HuH-7.5 (cell line): ENCODE data around the gene ACVR1B.

Source experiments
- DNase-seq: peaks from one replicate; pipeline ENCODE4 v3.0.0; 2011; ENCODE audit warnings: low spot score

ACVR1B gene

DNA sequence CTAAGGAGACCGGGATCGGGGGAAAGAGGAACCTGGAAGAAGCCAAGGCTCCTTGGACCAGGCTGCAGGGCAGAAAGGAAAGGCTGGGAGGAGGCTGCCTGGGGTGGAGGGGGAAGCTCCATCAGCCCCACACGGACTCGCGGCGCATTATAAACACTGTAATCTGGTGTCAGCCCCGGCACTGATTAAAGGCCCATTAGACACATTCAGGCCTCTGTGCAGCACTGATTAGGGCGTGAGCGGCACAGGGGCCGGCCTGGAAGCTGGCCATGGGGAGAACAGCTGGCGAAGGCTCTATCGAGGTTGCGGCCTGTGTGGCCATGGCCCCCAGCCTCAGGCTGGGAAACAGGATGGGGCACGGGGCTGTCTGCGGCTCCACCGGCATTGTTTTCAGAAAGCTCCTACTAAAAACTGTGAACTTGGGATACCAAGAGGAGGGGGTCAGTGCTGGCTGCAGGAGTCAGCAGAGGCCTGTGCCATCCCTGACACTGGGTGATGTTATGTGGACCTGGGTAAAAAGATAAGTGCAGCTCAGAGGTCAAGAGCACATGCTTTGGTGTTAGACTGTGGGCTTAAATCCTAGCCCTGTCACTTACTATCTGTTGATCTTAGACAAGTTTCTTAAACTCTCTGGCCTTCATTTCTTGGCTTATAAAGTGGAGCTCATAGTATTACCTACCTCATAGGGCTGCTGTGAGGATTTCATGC lies 33.6 kb upstream of the ACVR1B start:
- no peak for DNase-seq

DNA sequence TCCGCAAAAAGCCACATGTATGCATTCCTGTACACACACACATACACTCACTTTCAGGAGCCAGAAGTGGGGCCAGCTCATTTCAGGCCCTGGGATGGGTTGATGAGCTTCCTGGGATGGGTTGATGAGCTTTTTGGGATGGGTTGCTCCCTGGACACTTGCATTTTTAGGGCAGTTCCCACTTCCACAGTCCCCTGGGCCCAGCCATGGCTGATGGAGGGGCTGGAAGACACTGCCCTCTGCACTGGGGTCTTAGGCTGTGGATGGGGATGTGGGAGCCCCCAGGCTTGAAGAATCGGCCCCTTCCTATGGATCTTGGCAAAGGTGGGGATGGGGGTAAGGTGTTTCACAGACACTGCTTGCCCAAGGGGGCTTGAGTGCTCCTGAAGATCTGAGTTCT lies 31.5 kb upstream of the ACVR1B start:
- DNase-seq = no peak

DNA sequence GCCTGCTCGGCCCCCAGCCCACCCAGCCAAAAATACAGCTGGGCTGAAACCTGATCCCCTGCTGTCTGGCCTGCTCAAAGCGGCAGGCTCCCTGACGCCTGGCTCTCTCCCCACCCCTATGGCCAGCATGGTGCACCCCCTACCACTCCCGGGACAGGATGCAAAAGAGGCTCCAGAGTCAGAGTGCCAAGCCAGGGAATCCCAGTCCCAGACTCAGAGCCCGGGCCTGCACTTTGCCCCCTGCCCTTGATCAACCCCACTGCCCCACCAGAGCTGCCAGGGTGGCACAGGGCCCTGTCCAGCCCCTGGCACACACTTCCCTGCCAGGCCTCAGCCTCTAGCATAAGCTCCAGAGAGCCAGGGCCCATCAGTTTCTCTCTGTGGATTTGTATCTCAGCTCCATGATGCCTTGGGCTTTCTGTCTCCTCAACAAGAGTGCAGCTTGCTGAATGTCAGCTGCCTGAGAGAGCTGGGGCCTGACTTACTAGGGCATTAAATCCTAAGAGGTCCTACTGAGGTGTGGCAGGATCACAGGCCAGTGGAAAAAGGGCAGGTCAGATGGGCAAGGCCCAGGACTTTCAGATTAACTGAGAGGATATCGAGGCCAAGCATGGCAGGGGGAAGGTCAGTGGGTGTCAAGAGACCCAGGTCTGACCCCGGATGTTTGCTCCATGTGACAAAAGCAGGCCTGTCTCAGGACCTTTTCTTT lies 30.3 kb upstream of the ACVR1B start:
- no peak for DNase-seq

DNA sequence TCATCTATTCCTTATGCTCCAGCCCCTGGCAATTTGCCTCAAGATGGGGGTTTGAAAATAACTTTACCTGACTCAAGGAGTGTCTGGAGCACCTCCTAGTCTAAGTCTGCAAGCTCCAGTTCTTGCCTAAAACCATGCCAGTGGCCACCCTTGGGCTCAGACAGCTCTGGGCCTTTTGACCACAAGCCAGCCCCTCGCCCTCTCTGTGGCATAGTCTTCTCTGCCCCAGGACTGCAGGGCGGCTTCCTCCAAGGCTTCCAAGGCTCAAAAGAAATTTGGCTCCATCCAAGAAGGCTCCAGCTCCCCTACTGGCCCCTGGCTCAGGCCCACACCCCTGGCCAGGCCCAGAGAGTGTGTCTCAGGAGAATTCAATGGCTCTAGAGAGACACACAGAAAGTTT lies 29.4 kb upstream of the ACVR1B start:
- no peak for DNase-seq

DNA sequence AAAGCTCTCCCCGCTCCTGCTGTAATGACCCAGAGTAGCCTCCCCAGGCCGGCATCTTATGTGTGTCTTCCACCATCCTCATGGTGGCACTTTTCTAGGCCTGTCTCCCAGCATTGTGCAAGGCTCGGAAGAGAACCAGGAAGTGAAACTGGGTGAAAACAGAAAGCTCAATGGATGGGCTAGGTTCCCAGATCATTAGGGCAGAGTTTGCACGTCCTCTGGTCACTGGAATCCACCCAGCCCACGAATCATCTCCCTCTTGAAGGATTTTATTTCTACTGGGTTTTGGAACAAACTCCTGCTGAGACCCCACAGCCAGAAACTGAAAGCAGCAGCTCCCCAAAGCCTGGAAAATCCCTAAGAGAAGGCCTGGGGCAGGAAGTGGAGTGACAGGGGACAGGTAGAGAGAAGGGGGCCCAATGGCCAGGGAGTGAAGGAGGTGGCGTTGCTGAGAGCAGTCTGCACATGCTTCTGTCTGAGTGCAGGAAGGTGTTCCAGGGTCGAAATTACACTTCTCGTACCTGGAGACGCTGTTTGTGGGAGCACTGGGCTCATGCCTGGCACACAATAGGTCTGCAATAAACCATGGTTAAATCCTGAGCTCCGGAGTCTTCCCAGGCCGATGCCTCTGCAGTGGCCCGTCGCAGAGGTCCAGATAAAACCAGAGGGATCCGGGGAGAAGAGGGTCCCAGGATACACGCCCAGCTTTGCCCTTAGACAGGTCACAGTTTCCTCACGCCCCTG lies 28.6 kb upstream of the ACVR1B start:
- no peak for DNase-seq

DNA sequence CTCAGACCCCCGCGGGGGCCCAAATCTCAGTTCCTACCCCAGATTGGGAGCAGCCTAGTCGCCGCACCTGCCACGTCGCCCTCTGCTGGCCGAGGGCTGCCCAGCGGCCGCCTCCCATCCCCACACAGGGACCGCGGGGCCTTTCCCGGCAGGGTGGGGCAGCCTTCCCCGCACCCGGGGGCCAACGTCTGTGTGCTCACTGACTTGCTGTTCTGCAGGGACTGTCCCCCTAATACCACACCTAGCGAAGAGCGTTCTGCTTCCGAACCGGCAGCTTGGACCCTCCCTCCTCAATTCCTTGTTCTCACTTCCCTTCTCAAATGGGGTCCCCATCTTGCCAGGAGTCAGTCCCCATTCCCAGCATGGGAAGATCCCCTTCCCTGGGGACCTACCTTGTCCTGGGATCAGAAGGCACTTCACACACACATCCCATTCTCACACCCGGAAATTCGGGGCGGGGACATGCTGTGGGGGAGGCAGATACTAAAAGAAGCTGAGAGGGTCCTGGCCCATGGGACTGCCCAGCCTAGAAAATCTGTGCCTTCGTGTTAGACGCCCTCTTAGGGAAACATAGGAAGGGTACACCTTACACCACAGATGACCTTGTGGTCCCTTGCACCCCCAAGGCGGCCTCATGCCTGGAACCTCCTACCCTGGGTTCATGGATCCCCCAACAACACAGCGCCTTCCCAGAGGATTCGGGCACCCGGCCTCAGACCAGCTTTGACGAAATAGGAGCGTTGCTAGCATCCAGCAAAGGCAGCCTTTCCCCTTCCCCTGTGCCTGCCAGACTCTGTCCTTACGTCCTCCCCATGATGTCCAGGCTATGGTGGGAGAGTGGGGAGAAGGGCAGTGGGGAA lies 27.8 kb upstream of the ACVR1B start:
- DNase-seq = peak; percentile 51

DNA sequence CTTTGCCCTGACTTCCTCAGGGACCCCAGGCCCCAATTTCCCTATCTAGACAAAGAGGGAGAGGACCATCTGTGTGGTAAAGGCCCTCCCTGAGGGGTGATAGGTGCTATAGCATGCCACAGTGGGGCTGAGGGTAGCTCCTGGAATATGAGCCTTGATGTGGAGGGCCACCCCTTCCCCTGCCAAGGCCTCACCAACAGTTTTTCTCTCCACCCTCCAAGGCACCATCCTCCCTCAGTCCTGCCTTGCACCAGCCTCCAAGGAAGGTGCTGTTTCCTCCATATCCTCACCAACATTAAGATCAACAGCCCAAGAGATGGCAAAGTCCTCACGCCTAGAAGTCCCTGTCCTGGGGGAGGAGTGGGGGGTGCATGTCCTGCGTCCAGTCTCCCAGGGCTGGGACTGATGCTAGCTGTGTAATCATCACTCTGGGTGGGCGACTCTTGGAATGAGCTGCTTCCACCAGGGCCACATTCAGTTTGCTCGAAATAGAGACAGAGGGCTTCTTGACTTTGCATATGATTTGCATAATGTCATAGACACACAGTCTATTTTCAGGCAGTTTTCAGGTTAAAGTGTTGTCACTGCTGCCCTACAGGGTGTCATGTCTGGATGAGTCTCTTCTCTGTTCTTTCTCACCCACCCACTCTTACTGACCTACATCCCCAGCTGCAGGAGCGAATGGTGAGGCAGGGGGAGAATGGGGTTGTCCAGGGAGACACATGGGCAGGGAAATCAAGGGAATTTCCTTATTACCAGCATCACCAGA lies 26.8 kb upstream of the ACVR1B start:
- no peak for DNase-seq

DNA sequence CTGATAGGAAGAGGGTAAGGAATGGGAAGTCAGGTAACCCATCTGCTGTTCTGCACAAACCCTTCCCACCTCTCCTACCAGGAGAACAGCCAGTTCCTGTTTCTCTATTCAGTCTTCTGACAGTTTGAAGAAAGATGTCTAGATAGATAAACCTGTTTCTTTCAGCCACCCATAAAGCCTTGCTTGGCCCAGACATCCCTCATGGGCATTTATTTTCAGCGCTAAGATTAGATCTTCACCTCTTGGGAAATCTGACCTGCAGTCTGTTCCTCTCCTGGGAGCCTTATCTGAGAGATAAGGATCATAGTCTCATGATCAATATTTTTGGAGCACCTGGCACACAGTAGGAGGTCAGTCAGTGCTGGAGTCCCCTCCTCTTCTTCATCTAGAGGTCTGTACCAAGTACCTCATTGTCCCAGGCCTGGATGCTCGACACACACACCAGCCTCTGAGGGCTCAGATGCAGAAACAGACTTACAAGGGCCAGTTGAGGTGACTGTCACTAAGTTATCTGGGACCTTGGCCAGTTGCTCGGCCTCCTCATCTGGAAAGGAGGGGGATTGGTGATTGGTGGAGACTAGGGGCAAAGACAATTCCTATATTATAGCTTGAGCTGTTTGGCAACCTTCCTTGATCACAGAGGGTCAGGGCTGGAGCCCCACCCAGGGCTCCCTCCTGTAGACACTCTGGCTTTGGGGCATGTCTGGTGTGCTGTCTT lies 26.0 kb upstream of the ACVR1B start:
- DNase-seq = no peak

DNA sequence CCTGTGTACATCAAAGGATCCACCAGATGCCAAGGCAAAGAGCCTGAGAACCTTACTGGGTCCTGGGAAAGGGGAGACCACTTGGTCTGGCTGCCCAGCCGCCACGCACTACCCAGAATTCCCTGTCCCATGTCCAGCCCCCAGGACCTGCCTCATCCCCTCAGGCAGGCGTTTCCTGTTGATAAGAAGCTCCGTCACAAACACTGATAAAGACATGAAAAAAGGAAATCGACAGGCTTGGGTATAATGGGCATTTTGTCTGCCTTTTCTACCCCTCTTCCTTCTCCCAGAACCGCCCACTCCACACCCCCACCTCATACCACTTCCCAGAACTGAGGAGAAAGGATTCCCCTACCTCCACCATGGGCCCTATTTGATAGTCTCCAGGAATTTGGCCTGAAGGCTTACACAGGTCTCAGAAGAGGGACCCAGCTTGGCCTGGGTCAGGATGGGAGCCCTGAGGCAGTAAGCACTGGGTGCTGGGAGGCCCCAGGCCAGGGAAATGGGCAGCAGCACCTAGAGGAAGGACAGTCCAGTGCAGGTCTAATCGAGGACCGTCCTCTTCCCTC lies 25.4 kb upstream of the ACVR1B start:
- no peak for DNase-seq

DNA sequence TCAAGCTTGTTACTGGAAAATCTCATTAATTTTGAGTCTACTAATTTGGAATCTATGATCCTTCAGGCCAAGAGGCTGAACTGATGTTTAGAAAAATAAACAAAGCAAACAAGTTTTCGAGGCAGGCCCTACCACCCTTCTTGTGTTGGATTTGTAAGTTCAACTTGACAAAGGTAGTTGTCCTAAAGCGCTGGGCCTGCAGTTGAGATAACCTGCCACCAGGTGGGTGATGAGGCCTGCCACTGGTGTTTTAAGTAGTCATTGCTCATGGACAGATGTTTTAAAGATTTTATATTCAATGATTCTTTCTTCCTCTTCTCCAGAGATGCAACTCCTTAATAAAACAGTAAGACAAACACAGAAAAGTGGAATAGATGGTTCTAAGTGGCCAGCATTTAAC lies 24.8 kb upstream of the ACVR1B start:
- peak; percentile 58 for DNase-seq

DNA sequence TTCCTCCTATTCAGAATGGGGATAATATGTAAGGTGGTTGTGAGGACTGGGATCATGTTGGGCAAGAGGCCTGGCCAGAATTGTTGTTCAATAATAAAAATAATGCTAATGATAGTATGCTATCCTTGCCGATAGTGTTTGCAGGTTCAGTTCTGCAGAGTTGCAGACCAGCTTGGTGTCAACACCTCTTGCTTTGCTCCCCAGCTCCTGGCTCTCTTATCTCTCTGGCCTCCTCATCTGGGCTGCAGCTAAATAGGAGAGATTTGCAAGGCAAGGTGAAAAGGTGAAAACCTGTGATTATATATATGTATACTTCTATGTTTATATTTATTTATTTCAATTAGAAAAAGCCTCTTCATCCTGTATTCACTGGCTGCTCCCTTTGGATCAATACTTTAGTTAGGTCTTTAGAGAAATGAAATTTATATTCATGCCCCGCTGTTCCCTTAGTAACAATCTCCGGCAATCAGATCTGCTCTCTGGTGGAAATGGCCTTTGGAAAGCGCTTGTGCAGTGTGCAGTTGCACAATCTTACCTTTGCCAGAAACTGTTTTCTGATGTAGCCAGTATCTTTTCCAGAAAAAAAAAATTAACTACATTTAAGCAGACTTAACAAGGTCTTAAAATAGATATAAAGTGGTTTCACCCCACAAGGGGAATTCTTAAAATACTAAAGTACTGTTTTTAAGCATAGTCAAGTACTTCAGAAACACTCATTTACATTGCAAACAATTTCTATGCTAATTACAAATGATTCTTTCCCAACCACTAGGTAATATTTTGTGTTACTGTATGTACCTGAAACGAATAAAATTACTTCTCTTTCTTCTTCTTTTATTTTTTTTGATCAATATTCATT lies 19.1 kb upstream of the ACVR1B start:
- DNase-seq = peak; percentile 64

DNA sequence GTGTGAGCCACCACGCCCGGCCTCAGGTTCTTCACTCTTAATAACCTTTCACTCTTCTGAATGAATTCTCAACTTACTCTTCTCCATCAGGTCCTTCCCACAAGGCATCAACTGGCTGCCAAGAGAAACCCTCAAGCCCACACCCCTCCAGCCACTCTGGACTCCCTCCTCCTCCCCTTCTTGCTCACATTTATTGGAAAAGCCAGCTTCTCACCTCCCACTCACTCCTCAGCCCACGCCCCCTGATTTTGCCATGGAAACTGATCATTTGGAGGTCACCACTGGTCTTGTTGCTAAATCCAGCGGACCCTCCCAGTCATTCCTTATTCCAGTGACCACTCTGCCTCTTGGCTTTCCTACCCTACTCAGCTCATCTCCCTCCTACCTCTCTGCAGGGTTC lies 17.4 kb upstream of the ACVR1B start:
- DNase-seq = no peak

DNA sequence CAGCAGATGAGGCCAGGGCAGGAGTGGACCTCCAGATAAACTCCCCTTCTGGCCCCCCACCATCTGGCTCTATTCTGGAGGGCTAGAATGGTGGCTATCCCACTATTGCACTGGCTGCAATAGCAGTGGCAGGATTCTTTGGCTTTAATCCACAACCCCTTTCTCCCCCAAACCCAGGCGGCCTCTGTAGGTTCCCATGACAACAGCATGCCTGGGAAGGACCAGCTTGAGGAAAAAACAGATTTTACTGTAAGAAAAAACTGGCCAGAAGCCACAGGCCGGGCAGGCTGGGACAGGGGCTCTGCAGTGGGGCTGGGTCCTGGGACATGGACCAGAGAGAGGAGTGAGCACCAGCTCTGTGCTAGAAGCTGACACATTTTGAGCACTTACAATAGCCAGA lies 13.6 kb upstream of the ACVR1B start:
- no peak for DNase-seq

DNA sequence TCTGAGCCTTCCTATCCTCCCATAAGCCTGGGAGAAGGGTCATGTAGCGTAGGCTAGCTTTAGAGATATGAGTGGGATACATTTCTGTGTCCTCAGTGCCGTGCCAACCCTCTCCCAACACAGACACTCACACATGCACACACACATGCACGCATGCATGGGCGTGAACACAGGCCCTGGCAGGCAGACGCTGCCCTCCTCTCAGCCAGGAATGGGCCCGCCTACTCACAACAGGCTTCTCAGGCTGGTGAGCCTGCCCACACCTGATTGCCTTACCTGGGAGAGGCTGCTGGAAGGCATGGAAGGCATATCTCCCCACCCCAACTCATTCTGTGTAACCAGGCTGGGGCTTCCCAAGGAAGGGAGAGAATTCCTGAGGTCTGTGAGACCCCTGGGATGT lies 12.8 kb upstream of the ACVR1B start:
- no peak for DNase-seq

DNA sequence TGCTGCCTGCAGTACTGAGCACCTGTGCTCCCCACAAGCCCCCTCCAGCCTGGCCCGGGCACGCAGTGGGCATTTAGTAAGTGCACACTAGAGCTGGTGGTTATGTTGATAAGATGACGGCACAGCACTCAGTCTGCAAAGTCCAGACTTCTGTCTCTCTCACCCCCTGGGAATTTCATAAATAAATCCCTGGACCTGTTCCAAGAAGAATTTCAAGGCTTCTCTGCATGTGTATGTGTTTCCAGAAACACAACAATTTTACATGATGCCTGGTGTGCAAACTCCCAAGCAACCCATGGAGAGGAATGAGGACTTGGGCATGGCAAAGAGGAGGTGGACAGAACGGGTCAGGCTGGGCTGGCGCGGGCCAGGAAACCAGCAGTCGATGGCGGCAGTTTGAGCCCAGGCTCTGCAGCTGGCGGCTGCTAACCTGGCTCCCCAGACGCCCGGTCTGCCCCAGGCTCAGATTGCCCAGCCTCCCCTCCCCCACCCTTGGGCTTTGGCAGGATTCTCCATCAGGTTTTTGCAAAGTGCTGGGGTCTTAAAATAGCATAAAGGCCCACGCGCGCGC lies 10.4 kb upstream of the ACVR1B start:
- no peak for DNase-seq

DNA sequence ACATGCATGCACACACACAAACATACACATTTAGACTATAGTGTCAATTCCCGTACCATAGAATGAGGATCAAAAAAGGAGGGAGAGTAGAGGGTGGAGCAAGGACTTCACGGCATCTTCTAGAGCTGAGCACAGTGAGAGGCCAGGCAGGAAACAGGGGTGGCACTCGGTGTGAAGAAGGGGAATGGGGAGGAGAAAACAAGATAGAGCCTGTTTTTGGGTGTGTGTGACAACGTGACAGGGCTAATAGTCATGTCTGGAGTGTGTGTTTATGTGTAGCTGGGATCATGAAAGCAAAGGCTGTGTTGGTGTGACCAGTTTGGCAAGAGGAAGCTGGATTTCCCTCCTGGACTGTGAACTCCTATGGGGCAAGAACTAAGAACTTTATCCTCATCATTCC lies 9.9 kb upstream of the ACVR1B start:
- DNase-seq = no peak

DNA sequence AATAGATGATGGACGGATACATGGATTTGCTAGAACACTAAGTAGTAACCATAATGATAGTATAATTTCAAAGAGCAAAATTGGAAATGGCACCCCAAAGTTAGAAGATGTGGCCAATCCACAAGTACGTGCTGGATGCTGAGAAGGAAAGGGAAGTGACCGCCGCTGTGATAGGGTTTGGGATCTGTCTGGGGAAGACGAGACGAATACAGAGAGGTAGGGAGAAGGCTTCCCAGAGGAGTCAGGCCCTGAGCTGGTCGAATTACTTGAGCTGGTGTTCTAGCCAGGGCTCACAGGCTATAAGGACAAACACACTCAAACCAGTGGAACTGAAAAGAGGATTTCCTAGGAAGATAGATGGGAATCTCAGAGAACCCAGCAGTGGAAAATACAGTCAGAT lies 9.4 kb upstream of the ACVR1B start:
- DNase-seq = no peak

DNA sequence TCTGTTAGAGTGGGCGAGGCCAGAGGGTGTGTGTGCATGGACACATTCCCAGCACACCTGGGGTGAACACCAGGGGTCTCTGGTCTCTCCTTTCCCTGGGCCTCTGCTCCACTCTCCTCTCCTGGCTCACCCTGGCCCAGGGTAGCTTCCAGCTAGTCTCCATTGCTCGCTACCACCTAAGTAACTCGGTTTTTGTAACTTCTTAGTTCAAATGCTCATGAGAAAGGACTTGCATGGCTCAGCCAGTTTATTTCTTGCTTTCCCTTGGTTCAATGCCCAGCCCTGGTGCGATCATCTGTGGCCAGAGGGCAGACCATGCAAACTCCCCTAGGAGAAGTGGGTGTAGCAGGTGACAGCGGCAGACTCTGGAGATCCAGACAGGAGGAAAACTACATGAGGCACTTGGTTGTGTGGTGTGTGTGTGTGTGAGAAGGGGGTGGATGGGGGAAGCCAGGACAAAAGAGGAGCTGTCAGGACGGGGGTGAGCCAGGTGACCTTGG lies 8.9 kb upstream of the ACVR1B start:
- no peak for DNase-seq

DNA sequence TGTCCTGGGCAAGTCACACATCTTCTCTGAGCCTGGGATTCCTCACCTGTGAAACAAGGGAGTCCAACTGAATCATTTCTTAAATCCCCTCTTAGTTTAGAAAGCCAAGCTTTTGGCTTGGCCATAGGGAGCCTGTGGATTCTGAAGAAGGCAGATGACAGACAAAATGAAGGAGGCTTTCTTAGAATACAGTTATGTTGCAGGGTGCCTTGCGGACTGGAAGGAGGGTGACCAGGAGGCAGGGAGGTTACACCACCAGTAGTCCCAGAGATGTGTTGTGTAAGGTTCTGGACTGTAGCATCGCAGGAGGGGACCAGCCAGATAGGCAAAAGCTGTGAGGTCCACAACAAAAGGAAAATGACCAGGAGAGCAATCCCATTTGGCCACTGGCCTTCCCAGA lies 8.2 kb upstream of the ACVR1B start:
- DNase-seq = no peak
